GM21360 (cell line): ENCODE measurements around the gene GGA3.

Experiments
- ATAC-seq: cut with Tn5 transposase; IDR thresholded peaks from one replicate; pipeline ENCODE4 v1.9.1; 2021; ENCODE audit warnings: mild to moderate bottlenecking, moderate library complexity; ENCODE audit not compliant: unreplicated experiment

GGA3 gene

DNA sequence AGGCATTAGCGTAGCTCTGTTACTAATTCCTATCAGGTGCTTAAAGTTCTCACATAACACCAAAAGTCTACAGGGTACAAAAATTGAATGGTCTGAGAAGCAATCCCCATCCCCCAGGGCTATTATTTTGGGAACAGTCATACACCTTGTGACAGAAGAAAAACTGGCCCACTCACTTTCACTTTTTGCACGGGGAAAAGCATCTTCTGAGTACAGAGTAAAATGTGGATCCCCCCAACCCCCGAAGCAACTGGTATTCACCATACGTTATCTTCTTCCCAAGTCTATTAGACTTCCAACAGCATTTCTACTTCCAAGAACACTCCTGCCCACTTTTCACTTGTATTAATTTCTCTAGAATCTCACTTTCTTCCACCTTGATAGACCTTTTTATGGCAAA lies 11.8 kb downstream of the GGA3 start:
- no peak for ATAC-seq

DNA sequence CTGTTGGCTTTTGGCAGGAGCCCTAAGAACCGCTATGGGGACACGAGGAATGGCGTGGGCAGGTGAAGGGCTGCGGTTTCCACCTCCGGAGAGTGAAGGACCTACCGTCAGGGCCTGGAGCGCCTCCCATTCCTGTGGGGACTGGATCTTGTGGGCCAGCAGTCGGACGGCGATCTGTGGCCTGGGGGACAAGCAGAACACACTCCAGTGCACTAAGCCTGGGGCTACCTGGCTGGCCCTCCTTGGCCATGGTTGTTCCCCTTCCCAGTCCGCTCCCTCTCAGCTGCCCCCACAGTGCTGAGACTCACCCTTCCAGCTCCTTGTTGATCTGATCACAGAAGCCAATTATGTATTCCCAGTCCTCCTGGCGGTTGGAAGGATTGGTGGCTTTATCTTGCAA lies 15.0 kb downstream of the GGA3 start:
- no peak for ATAC-seq

DNA sequence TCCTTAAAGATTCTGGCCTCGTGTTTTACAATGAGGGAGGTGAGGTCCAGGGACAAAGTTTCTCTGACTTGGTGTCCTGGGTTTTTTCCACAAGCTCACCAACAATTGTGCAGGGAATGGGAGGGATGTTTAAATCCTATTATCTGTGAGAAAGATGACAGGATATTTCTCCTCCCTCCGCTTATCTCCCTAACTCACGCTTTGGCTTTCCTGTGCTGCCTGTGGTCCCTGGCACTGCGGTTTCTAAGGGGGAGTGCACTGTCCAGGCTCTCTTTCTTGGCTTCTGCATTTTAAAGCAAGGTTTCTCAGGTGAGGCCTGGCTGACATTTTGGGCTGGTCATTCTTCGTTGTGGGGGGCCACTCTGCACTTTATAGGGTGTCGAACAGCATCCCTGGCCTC lies 16.4 kb downstream of the GGA3 start:
- no peak for ATAC-seq

DNA sequence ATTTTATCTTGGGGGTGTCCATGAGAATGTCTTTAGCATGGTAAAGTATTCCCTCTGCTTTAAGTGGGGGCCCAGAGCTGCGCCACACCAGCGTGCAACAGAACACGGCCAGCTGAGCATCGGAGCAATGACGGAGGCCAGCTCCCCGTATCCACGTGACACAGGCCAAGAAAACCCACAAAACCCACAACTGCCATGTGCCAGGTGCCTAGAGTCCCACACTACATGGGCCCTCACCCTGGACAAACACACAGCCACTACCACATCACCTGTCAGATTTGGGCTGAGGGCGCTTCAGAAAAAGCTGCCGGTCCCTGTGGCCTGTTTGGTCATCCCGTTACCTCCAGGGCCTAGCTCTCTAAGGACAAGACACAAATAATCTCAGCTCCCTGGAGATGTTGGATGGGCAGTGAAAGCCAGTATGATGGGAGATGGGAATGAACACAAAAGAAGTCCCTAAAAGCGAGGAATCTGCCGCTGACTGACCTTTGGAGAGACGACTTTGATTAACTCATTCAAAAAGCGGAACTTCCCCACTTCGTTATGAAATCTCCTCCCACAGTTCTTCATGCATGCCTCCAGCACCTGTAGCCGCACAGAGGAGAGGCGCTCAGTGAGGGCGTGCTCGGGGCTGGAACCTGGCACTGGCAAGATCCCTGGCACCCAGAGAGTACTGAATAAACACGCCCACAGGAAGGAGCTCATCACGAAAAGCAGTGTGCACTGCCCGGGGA lies 17.1 kb downstream of the GGA3 start:
- ATAC-seq = no peak

DNA sequence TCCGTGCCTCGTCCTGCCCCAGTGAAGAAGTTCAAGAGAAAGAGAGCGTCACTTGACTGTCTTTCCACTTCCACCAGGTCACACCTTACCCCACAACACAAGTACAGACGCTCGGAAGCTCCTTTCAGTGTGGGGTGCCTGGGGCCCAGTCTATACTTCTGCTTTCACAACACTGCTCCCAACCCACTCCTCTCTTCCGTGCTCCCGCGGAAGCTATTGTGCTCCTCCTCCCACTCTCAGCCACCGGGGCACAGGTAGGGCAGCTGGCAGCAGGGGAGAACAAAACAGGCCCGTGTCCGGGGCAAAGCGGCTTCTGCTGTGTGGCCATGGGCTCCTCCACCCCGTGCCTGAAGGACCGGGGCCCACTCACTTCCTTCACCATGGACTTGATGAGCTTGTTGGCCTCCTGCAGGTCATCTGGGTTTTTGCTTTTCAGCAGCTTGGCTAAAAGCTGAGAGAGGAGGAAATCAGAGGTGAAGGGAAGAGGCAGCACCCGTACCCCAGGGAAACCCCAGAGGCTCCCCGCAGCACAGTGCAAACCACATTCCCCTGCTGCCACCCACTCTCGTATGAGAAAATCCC lies 18.9 kb downstream of the GGA3 start:
- no peak for ATAC-seq

DNA sequence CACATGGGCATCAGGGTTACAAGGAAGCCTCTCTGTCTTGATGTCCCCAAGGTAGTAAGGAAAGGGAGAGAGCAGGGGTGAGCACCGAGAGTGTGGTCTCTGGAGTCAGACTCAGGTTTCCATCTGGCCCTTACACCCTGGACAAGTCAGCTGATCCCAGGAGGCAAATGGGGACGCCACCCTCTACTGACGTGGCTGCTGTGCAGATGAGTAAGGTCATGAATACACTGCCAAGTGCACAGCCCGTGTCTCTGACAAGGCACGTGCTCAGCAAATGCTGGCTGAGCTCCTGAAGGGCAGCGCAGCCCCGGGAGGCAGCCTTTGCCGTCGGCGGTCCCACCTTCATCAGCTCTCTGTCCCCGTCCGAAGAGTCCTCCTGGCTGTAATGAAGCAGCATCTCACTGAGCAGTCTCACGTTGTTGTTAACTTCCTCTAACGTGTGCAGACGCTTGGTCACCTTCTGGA lies 19.4 kb downstream of the GGA3 start:
- no peak for ATAC-seq

DNA sequence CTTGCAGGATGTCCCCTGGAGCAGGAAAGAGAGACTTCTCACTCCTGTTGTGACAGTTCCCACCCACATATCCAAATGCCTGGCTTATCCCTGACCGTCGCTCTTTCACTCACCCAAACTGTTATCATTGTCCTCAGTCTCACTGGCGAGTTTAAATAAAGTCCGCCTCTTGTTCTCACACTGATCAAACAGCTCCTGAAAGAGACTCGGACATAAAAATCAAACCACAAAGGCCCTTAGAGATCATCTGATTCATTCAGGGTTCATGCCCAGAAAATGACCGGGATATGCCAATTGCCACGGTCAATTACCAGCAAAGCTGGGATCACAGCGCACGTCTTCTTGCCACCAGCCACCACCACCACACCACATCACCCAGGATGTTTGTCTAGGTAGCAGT lies 19.9 kb downstream of the GGA3 start:
- ATAC-seq = no peak

DNA sequence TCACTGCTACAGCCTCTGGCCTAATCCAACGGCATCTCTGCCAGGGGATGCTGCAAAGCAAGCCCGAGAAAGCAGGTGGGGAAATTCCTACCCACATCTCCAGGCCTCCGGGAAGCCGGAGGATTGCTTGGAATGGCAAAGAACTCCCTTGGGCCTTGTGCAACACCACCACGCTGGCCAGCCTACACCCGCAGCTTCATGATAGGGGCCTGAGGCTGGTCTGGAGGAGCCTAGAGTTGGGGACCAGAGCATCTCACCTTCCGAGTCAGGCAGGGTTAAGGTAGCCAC lies 20.3 kb downstream of the GGA3 start:
- no peak for ATAC-seq

DNA sequence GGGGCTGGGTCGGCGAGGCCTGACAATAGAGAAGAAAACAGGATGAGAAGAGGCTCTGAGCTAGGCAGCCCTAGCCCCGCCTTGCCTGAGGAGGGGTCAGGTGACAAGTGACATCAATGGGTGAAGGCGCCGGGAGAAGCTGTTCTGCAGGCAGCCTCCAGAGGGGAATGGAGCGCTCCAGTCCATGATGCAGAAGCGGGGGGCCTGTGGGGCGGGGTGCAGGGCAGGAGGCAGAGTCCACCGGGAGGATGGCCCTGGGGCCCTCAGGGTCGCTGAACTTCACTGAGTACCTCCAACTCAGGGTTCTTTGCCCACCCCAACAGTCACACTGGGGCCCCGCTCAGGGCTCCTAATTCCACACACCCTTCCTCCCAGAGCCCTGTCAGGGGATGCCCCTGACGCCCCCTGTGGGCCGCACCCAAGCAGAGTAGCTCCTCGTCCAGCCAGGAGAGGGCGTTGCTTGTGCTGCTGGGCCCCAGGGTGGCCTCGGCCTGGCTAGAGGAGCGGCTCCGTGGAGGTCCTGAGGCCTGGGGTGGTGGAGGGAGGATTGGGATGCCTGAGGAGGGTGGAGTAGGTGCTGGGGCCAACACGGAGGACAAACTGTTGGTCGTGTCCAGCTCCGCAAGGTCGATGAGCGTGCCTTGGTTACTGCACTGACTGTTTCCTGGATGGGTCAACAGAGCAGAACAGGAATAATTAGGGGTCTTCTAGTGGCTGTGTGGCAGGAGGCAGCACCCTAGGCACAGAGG lies 20.8 kb downstream of the GGA3 start:
- no peak for ATAC-seq

DNA sequence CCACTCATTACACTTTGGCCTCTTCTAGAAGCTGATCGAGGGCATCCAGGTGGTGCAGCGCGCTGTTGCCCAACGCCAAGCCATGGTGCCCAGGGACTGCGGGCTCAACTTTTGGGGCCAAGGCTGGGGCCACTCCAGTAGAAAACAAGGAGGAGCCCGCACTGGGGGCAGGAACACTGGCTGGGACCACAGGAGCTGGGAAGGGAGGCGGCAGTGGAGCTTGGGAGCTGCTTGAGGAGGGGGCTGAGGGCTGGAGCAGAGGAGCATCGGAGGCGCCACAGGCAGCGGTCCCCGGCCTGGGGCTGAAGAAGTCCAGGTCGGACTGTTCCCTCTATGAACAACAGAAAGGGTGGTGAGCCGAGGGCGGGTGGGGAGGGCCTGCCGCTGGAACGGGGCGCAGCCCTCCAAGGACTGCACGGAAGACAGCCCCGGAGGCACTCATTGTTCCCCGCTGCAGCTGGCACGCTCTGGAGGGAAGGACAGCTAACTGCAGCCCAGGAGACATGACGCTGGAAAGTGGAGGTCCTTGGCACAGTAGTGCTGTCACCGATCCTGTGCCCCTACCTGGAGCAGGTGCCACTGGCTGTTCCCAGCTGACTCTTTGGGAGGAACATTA lies 21.5 kb downstream of the GGA3 start:
- ATAC-seq = no peak

DNA sequence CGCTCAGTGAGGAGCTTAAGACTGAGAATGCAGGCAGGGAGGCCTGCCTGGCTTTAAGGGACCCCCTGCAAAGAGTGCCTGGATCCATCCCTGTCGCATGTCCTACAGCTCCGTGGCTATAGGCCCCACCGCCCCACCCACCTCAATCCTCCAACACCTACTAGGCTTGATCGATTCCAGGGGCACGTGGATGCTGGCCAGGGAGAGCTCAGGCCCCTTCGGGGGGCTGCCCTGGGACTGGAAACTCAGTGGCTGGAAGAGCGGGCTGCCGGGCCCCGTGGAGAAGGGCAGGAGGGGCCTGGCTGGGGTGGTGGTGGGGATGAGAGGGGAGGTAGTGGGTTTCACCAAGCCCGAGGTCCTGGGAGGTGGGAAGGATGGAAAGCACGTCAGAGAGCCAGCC lies 22.2 kb downstream of the GGA3 start:
- no peak for ATAC-seq

DNA sequence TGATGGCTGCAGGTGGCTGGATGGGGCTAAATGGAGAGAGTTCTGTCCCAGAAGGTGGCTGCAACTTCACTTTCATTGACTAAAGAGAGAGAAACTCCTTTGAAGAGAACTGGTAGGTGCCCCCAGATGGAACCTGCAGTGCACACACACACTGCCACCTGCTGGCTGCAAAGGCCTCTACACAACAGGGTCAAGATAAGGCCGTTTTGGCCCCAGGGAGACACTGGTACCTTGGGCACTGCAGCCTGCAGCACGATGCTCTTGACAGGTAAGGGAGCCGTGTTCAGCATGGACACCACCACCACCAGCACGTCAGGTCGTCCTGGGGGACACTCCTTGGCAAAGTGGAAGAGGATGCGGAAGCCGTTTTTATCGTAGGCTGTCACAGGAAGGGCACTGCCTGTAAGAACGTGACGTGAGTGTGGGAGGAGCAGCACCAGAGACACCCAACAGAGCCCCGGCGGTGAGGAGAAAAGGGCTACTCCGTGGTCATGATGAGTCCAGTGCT lies 22.7 kb downstream of the GGA3 start:
- ATAC-seq = no peak

DNA sequence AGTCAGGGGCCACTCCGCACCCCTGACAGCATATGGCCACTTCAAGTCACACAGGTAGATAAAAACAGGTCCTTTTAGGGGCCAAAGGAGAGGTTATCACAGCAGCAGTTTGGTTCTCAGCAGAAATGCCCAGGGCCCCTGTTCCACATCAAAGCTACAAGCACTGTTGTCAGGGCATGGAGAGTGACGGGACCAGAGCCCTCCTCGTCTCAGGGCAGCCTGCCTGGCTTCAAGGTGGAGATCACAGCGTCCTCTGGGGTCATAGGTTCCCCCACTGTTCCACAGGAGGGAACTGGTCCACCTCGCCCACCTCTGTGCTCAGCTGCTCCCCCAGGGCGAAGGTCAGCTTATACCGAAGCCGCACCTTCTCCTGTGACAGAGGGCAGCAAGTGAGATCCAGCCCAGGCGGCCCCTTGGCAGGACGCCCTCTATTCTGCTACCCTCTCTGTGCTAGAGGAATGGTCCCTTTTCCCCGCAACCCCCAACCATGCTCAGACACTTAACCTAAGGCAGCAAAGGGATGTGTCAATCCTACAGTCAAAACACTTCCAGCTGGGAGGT lies 23.3 kb downstream of the GGA3 start:
- ATAC-seq = no peak

DNA sequence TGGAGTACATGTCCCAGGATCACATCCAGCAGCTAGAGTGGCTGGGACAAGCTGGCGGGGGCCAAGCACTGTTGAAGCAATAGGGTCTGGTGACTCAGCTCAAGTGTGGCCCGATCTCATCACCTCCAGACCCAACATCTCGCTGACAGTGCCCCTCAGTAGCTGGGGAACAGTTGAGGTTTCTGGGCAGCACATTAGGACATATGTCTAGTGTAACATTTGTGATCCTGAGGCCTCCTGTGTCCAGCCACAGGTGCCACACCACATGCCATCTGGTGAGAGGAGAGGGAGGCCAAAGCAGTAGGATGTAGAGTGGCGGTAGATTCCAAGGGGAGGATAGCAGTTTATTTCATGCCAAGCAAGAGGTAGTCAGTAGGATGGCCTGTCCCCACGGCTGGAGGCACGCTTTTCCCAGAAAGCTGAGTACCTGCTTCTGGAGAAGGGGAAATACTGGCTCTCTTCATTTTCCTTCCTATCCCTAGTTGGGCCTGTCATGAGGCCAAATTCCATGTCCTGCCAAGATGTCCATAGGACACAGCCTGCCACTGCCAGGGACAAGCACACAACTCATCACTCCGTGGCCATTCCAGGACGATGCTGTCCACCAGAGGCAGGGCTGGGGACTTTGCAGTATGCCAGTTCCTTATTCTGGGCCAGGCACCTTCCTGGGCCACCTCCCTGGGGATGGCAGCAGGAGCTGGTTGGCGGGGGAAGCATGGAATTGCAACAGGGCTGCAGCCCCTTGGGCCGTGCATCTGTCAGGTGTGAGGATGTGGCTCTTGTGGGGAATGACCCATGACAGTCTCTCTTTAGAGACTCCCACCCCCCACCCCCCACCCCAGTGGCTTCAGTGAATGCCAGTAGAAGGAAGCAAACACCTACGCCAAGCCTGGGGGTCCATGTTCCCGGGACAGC lies 24.0 kb downstream of the GGA3 start:
- no peak for ATAC-seq

DNA sequence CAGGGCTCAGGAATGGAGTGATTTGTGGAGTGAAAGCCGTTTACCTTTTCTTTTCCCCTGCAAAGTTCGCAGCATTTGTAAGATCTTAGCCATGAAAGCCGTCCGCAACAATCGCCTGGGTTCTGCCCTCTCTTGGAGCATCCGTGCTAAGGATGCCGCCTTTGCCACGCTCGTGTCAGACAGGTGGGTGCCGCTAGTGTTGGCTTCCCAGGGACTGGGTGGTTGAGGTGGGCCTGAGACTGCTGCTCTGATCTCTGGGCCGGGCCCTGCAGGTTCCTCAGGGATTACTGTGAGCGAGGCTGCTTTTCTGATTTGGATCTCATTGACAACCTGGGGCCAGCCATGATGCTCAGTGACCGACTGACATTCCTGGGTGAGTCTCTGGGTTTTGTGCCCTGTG lies 28.6 kb downstream of the GGA3 start:
- no peak for ATAC-seq

DNA sequence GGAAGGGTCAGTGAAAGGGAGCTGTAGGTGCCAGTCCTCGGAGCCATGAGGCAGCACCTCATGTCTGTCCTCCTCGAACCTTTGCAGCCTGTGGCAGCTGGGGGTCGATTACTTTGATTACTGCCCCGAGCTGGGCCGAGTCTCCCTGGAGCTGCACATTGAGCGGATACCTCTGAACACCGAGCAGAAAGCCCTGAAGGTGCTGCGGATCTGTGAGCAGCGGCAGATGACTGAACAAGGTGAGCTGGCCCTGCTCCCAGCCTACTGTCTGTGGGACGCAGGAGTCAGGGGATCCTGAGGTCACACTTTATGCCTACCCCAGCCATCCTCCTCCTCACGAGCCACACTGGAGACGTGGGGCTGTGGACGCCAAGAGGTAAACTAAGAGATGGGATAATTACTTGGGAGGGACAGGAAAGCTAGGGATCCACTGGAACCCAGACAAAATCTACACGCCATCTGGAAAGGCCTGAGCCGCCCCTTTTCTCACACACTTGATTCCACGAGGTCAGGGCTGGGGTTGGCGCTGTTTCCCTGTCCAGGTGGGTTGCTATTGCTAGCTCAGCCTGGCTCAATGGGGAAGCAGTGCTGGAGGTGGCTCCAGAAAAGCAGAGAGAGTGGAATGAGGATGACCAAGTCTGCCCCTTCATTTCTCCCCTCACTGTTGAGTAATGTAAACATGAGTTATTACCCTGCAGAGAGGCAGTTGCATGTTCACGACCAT lies 29.5 kb downstream of the GGA3 start:
- no peak for ATAC-seq

DNA sequence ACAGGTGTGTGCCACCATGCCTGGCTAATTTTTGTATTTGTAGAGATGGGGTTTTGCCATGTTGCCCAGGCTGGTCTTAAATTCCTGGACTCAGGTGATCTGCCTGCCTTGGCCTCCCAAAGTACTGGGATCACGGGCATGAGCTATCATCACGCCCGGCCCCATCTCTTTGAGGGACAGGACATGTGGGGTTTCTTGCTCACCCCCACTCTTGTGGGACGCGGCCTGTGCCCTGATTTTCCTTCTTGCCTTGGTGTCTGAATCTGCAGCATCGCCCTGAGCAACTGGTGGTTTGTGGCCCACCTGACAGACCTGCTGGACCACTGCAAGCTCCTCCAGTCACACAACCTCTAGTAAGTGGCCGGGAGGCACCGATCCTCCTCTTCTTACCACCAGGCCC lies 30.3 kb downstream of the GGA3 start:
- no peak for ATAC-seq

DNA sequence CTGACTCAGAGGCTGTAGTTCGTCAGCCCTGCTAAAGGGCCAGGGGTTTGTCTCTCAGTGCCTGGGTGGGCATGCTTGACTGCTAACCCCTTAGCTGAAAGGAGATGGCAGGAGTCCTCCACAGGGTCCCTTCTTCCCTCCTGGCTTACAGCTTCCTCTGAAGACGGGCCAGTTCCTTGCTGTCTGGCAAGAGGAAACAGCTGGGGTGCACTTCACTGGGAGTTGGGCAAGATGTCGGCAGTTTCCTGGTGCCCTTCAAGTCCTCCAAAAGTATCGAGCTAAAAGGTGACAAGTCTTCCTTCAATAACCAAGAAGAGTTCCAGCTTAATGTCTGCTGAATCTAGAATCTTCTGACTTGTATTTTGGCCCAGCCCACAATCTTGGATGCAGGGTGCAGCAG lies 32.6 kb downstream of the GGA3 start:
- ATAC-seq = no peak

DNA sequence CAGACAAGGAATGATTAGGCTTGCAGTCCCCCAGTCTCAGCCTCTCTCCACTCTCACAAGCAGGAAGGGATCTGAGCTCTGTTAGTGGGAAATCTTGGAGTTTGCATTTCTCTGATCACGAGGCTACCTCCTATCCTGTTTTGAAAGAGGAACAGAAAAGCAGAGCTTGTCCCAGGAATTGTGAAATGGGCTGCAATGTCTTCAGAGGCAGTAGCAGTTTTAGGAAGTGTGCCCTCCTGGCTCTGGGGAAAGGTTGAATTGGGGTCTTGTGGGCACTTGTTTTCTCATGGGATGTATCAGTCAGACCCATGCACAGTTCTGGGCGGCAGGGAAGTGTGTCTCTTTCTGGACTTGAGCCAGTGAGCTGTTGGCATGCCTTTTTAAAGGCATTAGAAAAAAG lies 33.1 kb downstream of the GGA3 start:
- ATAC-seq = no peak

DNA sequence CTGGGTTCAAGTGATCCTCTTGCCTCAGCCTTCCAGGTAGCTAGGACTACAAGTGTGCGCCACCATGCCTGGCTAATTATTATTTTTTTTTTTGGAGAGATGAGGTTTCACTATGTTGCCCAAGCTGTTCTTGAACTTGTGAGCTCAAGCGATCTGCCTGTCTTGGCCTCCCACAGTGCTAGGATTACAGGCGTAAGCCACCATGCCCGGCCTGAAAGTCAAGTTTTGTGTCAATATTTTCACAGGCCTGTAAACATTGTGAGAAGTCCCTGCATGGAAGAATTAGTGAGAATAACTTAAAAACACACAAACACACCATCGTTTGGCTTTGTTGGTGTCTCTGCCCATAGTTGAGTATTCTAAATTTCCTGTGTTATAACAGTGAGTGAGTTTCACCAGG lies 33.7 kb downstream of the GGA3 start:
- no peak for ATAC-seq
